HL-60/S4 treated with phorbol 12-myristate 13-acetate at 8.2 ng/mL for 4 days and 3 days (cell line): ENCODE data around the gene CDC16.
"Not testable (repeated sequence)": the region's sequence is repeated elsewhere in the genome, so short reads cannot be mapped to it uniquely, and the experiment has no call there.

Experiments
- in situ Hi-C: fragments of 300-500 bp; cut with MboI; formaldehyde crosslinking; loops from 2 replicates; pipeline ENCODE4 v1.15.0; 2022; ENCODE audit warnings: low sequenced_read_pairs

CDC16 gene

GRCh38 chr13:114260814-114261213 lies 26.1 kb downstream of the CDC16 start:
- in situ Hi-C loops = no loop called here

- in situ Hi-C loops = no loop called here
These were observed 26.8 kb downstream of the CDC16 start for GRCh38 chr13:114261328-114261965.

GRCh38 chr13:114263578-114263977 lies 28.9 kb downstream of the CDC16 start:
- in situ Hi-C loops = no loop called here

- in situ Hi-C loops = not testable (repeated sequence)
These were observed 29.6 kb downstream of the CDC16 start for GRCh38 chr13:114264313-114264712.

- in situ Hi-C loops = no loop called here
These were observed 30.4 kb downstream of the CDC16 start for GRCh38 chr13:114264886-114265611.

- in situ Hi-C loops = no loop called here
These were observed 31.5 kb downstream of the CDC16 start for GRCh38 chr13:114266241-114266640.

GRCh38 chr13:114268344-114269280 lies 33.9 kb downstream of the CDC16 start:
- in situ Hi-C loops = no loop called here

GRCh38 chr13:114269281-114269770 lies 34.6 kb downstream of the CDC16 start:
- in situ Hi-C loops = no loop called here

- in situ Hi-C loops = no loop called here
These were observed 38.3 kb downstream of the CDC16 start for GRCh38 chr13:114272977-114273376.

- in situ Hi-C loops = no loop called here
These were observed 40.6 kb downstream of the CDC16 start for GRCh38 chr13:114275304-114275703.

- in situ Hi-C loops = no loop called here
These were observed 44.4 kb downstream of the CDC16 start for GRCh38 chr13:114279146-114279545.

GRCh38 chr13:114279758-114280355 lies 45.2 kb downstream of the CDC16 start:
- in situ Hi-C loops = no loop called here

GRCh38 chr13:114281351-114282040 lies 46.8 kb downstream of the CDC16 start, which contains the start of gene UPF3A:
Gene UPF3A (plus strand): TSS chr13:114281601. CDS start chr13:114281640, 39 bp downstream.
- in situ Hi-C loops = no loop called here

GRCh38 chr13:114282041-114282670 lies 47.5 kb downstream of the CDC16 start:
- in situ Hi-C loops = no loop called here

- in situ Hi-C loops = no loop called here
These were observed 48.9 kb downstream of the CDC16 start for GRCh38 chr13:114283576-114283975.

GRCh38 chr13:114284680-114285079 lies 50.0 kb downstream of the CDC16 start:
- in situ Hi-C loops = no loop called here

- in situ Hi-C loops = no loop called here
These were observed 50.6 kb downstream of the CDC16 start for GRCh38 chr13:114285166-114285808.

GRCh38 chr13:114286808-114287207 lies 52.1 kb downstream of the CDC16 start:
- in situ Hi-C loops = no loop called here

- in situ Hi-C loops = no loop called here
These were observed 53.5 kb downstream of the CDC16 start for GRCh38 chr13:114288157-114288591.
